PC-3 (cell line): ENCODE results near the gene ADTRP.

ENCODE experiments used
- EZH2 ChIP-seq: fragments of 300-600 bp; sonication (generic); IDR thresholded peaks from one replicate; pipeline ENCODE4 v1.6.1; 2017; ENCODE audit warnings: antibody characterized with exemption, mild to moderate bottlenecking, low read length; ENCODE audit not compliant: unreplicated experiment
- TF ChIP-seq, protein P1 (sequence below): fragments of 300-600 bp; sonication (generic); conservative IDR thresholded peaks from 2 replicates; pipeline ENCODE4 v1.5.1; 2017; ENCODE audit warnings: antibody characterized with exemption, low read depth, mild to moderate bottlenecking, low read length

DNA sequence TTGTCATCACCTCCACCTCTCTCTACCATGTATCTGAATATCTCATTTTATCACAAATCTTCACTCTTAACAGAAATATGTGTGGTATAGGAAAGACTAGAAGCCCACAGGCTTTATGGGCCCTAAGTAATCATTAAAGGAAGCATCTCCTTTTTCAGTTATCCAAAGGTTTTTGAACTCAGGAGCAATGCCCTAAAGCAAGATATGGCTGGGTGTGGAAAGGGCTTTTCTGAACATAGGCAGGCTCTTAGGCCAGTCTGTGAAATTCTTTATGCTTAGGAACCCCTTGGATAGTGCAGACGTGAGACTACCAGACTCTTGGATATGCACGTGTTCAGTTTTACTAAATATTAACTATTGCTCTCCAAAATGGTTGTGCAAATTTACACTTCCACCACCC is 99.5 kb downstream of the ADTRP start:
- TF ChIP-seq, protein P1, sequence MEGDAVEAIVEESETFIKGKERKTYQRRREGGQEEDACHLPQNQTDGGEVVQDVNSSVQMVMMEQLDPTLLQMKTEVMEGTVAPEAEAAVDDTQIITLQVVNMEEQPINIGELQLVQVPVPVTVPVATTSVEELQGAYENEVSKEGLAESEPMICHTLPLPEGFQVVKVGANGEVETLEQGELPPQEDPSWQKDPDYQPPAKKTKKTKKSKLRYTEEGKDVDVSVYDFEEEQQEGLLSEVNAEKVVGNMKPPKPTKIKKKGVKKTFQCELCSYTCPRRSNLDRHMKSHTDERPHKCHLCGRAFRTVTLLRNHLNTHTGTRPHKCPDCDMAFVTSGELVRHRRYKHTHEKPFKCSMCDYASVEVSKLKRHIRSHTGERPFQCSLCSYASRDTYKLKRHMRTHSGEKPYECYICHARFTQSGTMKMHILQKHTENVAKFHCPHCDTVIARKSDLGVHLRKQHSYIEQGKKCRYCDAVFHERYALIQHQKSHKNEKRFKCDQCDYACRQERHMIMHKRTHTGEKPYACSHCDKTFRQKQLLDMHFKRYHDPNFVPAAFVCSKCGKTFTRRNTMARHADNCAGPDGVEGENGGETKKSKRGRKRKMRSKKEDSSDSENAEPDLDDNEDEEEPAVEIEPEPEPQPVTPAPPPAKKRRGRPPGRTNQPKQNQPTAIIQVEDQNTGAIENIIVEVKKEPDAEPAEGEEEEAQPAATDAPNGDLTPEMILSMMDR = no peak
- TF ChIP-seq EZH2 = no peak
